GM21360 (cell line): Measurements from ENCODE around the gene MYORG.

Experiments used
- ATAC-seq: cut with Tn5 transposase; IDR thresholded peaks from one replicate; pipeline ENCODE4 v1.9.1; 2021; ENCODE audit warnings: mild to moderate bottlenecking, moderate library complexity; ENCODE audit not compliant: unreplicated experiment

Gene MYORG

DNA sequence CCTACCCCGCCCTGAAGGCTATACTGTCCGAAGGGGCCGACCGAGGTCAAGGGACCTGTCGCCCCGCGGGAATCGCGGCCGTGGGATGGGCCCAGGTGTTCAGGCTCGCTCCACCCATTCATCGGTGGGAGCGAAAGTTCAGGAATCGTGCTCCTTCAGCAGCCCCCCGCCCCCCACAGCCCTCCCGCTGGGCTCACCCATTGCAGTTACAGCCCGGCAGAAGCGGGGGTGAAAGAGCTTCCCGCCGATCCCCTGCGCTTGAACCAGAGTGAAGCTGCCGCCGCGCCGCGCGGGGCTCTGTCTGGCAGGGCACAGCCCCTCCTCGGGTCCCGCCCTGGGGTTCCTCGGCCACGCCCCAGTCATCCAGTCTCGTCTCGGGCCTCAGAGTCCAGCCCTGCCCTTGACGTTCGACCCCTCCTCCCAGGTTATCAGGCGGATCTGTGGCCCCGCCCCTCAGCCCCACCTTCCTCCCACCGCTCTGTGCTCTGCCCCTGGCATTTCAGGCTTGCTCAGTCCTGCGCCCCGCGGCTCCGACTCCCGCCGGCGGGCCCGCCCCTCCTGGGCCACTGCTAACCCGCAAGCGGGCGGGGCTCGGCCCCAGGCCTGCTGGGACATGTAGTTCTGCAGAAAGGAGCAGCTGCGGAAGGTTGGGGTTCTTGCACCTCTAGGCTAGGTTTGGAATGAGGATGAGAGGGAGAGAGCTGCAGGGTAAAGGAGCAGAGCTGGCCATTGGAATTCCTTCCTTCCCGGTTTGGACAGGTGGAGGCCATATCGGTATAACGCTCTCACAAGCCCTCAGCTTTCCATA is at the start of gene MYORG:
Gene MYORG (minus strand): TSS at position 303 of the 808 bp plus-strand sequence. CDS start 3,955 bp downstream, outside the sequence.
- ATAC-seq = peak; percentile 80

DNA sequence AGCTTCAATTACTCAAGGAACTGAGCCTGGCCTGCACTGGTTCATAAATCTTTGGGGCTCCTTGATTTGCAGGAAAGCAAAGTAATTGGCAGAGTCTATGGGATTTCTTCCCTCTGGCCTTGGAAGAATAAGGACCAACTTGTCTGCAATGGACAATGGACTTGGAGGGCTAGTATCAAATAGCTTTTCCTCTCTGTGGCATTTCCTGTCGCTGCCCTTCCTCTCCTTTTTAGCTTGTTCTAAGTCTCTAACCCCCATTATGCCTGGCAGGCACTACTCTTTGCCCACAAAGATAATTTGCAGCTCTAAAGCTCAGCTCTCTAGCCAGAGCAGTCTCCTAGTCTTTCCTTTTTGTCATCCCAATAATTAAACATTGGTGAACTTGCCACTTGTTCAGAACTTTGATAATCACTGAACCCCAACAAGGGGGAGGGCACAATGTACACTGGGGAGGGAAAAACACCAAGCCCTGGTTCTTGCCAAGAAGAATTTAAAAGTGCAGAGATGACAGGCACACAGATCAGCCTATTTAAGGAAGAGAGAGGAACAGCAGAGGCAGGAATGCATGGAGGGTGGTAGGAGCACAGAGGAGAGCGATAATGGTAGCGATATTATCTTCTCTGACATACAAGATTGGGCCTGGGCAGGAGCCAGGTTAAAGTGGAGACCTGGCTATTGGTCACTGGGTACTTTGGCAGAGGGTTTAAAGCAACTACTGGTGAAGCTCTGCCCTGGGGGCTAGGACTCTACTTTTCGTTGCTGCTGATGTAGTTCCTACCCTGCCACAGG is 43.2 kb upstream of the MYORG start:
- no peak for ATAC-seq

DNA sequence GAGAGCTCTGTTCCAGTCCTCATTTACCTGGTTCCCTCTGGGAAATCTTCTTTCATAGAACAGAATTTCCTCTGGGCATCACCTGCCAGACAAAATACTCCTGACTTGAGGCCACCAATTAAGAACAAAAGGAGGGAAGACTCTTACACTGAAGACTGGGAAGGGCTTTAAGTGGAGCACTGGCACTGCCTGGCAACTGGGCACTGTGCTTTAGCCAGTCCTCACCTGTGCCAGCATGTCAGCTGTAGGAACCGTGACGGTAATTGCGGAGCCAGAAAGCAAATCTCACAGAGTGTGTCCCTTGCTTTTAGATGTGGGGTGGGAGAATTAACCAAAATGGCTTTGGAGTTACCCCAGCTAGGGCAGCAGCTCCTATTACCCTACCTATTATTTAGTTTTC is 41.0 kb upstream of the MYORG start:
- ATAC-seq = no peak

DNA sequence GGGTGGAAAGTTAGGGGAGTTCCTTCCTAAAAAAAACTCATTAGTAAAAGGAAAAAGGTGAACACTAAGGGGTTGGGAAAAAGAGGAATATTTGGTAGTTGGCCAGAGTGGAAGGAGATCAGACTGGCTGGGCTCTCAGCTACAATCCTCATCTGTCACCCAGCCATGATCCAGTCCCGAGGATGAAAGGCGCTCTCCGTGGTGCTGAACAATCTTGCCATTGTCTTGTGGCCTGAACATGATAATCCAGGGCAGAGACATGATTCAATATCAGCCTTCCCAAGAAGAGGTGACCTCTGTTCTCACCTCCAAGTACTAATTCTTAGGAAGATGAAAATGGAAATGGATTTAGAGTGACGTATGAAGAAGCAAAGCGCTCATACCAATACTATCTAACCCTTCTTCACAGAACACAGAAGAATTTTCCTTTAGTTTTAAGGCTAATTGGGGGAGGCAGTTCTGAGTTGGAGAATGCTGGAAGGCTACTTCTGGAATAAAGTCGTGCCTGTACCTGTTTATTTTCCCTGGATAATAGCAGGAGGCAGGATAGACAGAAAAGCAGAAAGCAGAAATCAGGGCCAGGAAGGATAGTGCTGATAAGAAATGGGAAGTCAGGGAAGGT is 36.6 kb upstream of the MYORG start:
- ATAC-seq = no peak

DNA sequence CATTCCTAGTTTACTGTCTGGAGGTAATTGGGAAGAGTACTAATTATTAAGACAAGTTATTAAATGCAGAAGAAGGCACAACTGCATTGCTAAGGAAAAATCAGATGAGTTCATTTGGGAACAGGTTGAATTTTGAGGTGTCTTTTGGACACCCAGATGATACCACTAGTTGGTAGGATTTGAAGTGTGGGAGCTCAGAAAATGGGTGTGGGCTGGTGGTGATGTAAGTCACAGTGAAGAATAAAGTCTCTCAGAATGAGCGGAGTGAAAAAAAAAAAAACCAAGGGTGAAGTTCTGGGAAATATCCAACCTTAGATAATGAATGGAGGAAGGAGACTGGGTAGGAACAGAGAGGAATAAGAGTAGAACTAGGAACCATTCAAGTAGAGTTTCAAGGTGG is 35.6 kb upstream of the MYORG start:
- no peak for ATAC-seq

DNA sequence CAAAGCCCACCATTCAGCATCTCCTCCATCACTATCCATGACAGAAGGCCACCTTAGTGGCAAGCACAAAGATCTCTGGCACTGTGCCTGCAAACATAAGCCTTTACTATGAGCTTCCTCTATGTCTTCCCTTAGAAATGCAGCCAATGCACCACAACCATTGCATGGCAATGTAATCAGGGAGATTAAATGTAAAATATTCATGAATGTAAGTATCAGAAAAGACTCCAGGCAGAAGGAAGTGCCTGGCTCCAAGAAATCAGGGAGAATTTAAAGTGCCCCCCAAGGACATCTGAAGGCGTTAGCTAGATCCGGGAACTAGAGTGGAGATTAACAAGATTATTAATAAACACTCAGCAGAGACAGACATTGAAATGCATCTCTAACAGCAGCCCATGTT is 32.5 kb upstream of the MYORG start:
- no peak for ATAC-seq

DNA sequence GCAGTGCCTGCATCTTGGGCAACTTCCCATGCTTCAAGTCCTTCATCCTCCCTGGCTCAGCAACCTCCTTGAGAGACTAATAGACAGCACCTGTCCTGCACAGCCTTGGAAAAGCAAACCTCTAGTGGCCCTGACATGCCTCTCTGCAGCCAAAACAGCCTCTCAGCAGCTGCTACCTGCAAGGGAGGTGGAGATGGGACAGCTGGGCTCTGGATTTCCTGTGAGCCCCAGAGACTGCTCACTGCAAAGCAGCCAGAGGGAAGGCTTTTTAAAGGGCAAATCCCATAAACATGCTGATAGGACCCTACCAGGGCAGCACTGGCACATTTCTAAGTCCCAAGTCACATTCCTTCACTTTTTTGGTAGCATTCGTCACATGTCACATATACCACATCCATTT is 31.5 kb upstream of the MYORG start:
- ATAC-seq = no peak

DNA sequence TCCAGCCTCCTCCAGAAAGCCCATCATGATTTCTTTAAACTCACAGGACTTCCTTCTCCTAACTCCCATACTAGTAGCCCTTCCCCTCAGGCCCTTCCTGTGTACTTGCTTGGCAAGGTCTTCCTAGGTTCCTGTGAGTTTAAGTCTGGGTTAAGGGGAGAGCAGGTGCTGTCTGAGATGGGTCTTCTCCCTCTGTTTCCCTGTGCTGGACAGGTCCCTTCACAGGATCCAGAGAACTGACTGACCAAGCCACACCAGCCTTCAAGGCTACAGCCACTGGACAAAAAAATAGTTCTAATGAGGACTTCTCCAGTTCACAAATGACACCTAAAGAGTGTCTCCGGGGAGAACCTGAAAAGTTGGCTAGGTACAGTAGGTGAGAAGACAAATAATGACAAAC is 29.5 kb upstream of the MYORG start:
- no peak for ATAC-seq

DNA sequence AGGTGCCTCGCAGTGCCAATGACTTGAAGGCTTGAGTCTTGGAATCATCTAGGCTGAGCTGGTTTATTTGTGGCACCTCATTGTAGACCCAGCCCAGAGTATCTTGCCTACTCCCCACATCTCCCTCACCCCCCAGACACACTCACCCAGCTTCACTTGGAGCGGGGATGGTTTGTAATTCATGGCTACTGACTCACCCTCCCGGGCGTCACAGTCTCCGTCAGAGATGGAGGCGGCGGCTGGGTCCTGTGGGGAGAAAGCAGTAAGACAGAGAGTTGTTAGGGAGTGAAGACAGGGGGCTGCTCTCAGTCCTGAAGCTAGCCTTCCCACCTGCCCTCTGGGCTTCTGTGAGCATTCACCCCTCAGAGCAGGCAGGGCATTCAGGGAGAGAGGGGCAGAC is 29.0 kb upstream of the MYORG start:
- ATAC-seq = no peak

DNA sequence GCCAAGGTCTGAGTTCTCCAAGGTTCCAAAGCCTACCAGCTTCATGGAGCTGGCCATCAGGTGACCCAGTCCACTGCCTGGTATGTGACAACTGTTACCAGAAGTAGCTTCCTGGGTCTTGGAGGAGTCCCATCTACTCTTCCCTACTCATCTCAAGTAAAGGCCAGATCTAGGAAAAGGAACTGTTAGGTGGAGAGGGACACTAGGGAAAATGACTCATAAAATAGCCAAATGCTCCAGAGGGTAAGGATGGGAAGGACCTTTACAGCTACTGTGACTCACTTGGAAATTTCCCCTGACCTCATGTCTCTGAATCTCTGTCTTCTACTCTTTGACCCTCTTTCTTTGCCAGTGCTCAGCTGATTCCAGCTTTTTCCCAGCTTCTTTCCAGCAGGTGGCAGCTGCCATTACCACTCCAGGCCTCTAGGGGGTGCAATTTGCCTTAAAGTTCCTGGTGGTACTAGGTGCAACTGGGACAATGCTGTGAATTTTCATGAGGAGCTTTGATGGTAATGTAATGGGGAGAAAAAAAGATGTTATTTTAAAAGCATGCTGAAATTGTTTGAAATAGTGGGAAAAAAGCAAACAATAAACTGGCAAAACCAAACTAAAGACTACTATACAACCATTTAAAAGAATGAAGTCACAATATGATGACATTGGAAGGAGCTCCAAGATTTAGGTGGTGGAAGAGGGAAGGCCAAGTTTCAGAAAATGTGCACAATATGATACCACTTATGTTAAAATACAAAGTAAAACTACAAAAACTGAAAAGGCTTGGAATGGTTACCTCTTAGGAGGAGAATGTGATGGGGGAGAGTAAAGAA is 27.1 kb upstream of the MYORG start:
- no peak for ATAC-seq

DNA sequence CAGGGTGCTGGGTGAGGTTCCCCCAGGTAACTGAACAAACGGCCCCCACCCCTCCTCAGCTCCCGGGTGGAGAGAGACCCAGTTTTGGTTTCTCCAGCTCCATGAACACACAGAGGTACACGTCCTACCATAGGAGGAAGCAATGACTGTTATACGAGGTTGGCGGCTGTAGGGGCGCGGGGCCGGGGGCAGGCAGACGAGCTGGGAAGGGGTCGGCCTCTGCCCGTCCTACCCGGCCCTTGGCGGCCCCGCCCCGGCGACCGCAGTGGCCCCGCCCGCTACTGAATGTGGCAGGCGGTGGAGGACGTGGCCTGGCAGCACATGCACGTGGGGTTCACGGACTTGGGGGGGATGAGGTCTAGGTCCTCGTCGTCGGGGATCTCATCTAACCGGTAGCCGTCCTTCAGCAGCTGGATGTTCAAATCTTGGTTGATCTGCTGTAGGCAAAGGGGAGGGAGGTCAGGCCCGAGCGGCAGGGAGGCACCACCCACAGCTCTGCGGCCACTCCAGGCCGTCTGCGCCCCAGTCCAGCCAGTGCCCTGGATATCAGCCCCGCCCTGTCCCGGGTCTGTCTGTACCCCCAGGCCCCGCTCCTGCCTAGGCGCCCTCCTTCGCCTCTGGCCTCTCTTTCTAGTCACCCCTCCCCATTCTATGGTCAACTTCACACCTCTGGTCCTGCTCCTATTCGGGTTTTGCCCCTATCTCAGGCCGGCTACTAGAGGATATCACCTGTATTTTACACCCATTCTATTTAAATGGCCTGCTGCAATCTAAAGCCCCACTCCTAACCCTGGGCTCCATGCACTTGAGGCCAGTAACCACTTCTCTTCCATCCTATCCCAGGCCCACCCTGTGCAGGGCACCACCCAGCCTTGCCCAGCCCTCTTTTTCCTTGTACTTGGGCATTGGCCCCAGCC is 24.2 kb upstream of the MYORG start:
- no peak for ATAC-seq

DNA sequence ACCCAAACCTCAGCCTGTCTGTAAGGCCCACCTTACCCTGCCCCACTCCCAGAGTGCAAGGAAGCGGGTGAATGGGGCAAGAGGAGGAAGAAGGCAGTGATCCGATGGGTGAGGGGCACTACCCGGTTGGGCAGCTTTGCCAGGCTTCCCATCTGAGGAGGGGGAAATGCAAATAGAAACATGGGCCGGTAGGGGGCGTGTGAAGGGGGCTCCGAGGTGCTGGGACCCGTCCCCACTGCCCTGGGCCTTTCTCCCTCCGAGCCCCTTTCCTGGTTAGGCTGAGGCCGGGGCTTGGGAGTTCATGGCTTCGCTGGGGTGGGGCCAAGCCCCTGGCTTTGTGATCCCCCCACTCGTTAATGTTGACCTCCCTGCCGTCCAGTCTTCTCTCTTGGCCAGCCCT is 23.6 kb upstream of the MYORG start:
- ATAC-seq = no peak

DNA sequence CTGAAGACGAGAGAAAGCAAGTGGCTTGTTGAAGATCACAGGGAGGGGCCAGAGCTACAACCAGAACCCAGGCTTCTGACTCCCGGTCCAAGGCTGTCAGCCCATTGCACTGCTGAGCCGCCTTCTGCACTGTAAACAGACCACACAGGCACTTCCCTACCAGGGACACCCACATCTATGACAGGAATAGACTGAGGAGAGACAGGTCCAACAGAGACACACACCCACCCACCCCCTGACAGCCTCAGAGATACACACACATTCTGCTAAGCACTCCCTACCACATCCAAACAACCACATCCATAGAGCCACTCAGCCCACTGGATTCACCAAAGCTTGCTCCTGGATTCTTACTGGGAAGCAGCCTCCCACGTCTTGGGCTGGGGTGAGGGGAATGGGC is 23.0 kb upstream of the MYORG start:
- ATAC-seq = no peak

DNA sequence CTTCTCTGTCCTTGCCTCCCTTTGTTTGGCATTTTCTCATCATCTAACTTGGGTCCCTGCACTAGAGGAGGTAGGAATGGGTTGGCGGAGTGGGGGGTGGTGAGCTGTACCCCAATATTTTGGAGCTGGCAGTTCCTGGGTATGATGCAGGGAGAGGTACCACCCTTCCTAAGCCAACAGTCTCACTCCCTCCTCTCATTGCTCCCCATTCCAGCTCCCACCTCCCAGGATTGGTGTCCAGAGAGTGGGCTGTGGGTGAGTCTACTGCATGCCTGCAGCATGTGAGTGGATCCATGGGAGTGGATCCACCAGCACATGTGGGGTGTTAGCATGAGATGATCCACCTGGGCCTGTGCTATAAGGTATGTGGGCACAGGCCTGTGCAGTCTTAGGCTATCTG is 22.2 kb upstream of the MYORG start:
- ATAC-seq = no peak

DNA sequence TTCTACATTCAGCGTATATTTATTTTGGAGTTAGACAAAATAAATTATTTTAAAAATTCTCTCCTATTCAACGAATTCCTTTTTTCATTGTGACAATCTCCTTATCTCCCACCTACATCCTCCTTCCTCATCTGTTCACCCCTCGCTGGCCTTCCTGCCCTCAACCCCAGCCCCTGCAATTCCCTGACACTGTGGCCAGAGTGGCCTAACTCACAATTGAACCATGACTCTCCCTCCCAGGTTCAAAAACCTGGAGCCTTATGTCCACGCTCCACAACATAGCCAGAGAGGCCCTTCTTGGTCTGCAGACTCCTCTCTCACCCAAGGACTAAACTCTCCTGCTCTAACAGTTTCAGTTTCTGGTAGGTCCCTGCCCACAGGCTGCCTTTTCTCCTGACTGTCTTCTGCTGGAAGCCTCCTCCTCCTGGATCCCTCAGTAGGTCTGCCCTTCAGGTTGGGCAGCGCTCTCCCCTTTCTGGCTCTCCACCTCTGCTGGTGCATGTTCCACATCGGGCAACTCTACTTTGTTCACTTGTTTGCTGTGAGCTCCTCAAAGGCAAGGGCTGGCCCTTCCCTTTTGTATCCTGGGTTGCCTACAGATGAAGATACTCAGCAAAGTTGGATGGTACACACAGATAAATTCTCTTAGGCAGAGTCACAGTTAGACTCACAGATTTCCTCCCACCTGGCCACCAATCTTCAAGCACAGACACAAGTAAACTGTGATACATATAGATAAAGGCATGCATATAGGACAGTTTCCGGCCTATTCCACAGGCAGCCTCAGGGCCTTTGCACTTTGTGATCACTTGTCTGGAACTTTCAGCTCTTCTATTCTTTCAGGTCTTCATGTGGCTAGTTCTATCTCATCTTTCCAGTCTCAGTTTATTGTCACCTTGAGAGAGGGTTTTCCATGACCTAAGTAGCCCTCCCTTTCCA is 19.8 kb upstream of the MYORG start:
- ATAC-seq = no peak

DNA sequence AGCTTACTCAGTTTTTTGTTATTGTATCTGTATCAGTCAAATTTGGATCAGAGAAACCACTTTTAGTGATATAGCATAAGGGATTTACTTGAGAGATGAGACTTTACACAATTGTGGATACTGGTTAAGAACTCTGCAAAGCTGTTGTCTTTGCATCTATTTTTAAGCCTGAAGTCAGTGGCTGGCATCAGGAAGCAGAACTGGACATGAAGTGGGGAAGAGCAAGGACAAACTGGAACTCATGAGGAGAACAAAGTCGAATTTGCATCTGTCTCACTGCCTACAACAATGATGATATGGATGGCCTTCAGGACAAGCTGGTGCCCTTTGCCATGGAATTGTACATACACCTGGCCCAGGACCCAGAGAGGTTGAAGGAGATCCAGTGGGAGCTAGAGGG is 15.8 kb upstream of the MYORG start:
- no peak for ATAC-seq

DNA sequence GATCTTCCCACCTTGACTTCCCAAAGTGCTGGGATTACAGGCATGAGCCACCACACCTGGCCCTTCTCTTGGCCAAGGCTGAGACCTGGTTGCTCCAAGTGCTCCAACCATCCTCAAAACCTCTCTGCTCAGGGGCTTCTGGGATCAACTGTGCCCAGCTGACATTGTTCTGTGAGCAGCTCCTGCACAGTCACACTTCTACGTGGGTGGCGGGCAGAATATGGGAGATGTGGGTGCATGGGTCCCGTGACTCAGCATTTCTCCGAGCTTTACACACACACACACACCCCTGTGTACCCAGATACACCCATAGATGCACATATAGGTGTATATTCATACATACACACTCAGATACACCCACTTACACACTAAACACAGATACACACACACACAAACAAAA is 10.5 kb upstream of the MYORG start:
- ATAC-seq = no peak

DNA sequence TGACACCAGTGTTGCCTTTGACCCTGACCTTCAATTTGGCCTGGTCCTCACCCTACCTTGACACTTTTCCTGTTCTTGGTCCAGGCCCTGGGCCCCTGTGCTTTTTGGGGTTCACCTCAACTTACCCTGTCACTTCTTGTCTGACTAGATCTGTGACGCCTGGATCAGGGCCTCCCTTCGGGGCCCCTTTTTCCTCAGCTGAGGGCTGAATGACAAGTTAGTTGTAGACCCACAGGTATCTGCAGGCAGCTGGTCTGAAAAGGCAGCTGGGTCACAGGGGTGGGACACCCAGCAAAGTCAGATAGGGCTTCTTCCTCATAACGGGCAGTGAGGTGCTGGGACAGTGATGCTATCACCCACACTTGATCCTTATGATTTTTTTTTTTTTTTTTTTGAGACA is 10.0 kb upstream of the MYORG start:
- no peak for ATAC-seq
